GM18511 (cell line): ENCODE results near the gene TSPAN4.

ENCODE experiments used
- ATAC-seq: cut with Tn5 transposase; IDR thresholded peaks from one replicate; pipeline ENCODE4 v1.9.1; 2021; ENCODE audit warnings: mild to moderate bottlenecking, moderate library complexity; ENCODE audit not compliant: unreplicated experiment

Gene TSPAN4

DNA sequence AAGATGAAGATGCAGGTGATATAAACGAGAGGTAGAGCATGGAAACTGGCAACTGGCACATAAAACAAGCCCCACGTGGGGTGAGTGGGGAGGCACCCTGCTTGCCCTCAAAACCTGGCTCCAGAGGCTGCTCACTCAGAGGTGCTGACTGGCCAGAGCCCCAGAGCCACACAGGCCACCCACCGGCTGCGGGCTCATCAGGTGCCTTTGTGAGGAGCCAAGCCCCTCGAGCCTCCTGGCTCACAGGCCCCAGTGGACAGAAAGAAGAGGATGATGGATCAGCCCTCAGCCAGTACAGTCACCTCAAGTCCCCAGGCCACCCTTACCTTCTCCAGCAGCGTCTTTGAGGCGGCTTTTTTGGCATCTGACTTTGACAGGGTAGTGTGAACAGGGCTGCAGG, 61.7 kb downstream of the TSPAN4 start:
- ATAC-seq = no peak

DNA sequence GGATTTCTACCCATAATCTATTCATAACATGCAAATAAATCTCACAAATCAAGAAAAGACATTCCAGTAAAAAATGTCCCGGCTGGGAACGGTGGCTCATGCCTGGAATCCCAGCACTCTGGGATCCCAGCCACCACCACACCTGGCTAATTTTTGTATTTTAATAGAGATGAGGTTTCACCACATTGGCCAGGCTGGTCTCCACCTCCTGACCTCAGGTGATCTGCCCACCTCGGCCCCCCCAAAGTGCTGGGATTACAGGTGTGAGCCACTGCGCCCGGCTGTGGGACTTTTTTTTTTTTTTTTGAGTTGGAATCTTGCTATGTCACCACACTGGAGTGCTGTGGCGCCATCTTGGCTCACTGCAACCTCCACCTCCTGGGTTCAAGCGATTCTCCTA, 63.3 kb downstream of the TSPAN4 start:
- ATAC-seq = no peak

DNA sequence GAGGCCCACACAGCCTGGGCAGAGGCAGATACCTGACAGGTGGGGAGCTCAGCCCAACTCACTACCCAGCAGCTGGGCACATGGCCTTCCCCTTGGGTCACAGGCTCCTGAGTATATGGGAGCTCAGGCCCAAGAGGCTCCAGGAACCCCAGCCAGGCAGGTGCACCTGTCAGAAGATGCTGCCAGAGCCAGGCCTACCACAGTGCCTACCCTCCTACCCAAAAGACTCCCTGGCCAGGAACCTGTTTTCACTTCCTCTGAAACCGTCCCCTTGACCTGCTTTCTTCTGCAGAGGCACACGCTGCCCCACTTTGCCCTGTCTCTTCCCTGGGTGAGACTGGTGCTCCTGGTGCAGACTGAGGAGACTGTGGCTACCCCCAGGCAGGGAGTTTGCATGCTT, 65.0 kb downstream of the TSPAN4 start:
- no peak for ATAC-seq

DNA sequence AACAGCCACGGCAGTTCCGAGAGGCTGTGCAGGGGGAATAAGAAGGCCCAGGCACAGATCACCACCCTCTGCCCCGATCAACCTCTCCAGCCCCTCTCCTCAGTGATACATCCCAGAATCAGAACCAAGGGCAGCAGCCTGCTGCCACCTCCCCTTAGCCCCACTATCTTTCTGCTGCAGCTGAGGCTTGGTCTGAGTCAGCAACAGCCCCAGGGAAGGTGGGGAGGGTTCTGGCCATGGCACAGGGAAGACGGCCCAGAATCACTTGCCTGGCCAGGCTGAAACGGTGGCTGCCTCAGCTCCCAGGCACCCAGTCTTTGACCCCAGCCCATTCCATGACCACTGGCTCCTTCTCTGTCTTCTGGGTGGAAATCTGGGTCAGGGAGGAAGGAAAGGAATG, 65.6 kb downstream of the TSPAN4 start:
- ATAC-seq = no peak

DNA sequence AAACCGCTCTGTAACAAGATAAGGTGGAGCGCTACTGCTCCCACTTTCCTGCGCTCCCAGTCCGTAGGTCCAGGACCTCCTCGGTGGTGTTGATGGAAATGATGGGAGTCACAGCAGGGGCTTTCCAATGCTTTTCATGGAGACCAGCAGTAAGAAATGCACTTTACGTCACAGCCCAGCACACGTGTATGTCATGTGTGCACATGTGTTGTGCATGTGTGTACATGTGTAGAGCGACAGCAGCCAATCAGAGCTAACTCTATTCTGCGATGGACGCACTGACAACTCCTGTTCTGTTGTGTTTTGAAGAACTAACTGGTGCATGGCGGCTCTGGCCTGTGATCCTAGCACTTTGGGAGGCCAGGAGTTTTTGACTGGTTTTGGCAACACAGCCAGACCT, 66.8 kb downstream of the TSPAN4 start:
- no peak for ATAC-seq

DNA sequence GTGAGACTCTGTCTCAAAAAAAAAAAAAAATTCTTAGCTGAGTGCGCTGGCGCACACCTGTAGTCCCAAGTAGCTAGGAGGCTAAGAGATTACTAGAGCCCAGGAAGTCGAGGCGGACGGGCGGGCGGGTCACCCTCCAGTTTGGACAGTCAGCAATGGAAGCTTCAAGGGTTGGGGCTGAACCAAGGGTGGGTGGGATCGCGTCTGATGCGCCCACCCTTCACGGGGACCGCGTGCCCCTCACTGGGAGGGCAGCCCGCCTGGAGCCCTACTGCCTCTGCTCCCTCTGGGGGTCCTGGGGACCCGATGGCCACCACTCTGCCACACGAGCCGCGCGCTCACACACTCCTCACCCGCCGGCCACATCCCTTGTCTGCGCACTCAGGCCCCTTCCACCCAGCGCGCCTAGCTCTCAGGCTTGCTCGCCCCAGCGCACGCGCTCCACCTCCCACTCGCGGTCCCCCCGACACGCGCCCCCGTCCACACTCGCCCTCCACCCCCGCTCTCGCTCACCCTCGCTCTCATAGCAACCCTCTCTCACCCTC, 67.5 kb downstream of the TSPAN4 start:
- ATAC-seq = no peak

DNA sequence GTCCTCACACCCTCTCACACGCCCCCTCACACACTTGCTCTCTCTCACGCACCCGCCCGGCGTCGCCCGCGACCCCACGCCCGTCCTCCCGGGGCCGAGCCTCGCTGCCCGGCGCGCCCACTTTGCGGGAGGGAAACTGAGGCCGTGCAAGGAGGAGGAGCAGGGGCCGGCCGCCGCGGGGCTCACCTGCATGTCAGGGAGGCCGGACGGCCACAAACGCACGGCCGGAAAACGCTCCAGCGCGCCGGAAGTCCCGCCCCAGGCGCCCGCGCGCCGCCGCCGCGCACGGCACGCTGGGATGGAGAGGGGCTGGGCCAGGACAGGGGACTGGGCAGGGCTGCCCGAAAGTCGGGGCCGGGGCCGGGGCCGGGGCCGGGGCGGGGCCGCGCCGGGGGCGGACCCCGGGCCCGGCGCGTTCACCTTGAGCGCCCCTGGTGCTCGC, 68.0 kb downstream of the TSPAN4 start, which contains the start of gene CHID1:
Gene CHID1, minus strand, starts transcription at position 222 of the 442 bp plus-strand sequence. CDS start 5,994 bp downstream, outside the sequence.
- ATAC-seq = peak; percentile 91

DNA sequence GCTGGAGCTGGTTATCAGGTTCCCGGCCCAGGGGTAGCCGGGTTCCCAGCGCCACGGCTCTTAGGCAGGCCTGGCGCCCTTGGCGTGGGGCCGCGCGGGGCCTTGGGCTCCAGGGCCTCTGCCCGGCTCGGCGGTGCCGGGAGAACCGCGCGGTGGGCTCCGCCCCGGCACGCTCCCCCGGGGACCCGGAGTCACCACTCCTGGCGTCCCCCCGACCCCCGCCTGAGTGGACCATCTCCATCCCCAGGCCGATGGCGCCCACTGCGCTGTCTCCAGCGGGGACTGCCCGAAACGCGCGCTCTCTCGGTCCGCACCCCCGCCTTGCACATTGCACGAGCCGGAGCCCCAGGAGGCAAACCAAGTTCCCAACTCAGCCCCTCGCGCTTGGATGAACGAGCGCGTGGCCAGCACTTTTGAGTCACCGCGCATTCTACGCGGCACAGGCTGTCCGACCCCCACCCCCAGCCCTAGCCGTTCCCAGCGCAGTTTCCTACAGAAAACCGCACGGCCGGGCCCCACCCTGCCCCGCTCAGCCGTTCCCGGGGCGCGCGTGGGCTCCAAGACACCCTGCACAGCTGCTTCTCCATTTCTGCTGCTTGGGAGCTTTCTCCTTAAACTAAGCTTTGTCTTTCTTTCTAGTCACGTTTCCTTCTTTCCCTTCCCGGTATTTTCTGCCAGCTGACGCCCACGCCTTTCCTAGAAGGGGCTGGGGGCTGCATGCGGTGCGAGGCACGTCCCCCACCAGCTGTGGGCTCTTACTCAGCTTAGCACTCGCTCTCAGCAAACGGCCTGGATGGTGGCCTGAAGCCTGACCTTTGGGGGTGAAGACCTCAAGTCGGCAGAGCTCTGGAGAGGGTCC, 68.6 kb downstream of the TSPAN4 start:
- peak; percentile 48 for ATAC-seq

DNA sequence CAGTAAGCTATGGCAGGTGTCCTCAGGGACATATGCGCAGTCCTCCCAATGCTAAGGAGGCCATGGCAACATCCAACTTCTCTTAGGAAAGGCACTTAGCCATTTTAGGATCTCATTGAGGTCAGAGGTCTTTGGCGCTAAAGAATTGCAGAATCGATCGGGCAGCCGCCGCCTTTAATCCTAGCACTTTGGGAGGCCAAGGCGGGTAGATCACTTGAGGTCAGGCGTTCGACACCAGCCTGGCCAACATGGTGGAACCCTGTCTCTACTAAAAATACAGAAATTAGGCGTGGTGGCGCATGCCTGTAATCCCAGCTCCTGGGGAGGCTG, 69.2 kb downstream of the TSPAN4 start:
- no peak for ATAC-seq

DNA sequence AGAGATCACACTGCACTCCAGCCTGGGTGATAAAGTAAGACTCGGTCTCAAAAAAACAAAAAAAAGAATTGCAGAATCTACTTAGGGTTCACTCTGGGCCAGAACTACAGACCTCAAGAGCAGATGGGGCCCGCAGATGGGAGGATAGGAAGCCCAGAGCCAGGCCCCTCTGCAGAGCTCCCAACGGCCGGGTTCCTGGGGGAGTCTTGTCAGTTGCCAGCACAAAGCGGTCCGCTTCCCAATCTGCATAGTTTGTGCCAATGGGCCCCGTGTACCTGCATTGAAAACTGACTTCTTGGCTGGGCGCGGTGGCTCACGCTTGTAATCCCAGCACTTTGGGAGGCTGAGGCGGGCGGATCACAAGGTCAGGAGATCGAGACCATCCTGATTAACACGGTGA, 69.6 kb downstream of the TSPAN4 start:
- no peak for ATAC-seq

DNA sequence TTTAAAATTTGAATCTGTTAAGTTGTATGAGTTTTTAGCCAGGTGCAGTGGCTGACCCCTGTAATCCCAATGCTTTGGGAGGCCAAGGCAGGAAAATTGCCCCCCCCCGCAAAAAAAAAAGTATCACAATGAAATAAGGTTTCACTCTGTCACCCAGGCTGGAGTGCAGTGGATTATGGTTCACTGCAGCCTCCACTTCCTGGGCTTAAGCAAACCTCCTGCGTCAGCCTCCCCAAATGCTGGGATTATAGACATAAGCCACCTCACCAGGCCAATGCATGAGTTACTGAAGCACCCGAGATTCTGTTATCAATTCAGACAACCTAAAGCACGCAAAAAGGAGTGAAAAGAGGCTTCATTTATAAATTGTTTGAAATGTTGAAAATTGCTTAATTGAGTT, 70.4 kb downstream of the TSPAN4 start:
- ATAC-seq = no peak

DNA sequence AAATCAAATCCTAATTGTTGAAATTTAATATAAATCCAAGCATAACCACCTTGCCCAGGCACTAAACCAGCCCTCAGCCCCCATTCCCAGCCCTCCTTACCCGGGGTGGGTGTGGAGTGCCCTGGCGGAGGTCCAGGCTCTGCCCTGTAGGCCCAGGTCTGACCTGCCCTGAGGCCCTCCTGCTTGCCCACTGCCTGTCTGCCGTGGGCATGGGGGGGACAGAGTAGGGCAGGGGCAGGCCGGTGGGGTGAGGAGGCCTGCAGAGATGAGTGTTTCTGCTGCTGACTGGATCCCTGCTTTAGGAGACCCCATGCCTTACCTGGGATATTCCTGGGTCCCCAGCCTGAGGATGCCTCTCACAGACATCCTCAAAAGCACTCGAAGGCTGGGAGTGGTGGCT, 71.6 kb downstream of the TSPAN4 start:
- no peak for ATAC-seq

DNA sequence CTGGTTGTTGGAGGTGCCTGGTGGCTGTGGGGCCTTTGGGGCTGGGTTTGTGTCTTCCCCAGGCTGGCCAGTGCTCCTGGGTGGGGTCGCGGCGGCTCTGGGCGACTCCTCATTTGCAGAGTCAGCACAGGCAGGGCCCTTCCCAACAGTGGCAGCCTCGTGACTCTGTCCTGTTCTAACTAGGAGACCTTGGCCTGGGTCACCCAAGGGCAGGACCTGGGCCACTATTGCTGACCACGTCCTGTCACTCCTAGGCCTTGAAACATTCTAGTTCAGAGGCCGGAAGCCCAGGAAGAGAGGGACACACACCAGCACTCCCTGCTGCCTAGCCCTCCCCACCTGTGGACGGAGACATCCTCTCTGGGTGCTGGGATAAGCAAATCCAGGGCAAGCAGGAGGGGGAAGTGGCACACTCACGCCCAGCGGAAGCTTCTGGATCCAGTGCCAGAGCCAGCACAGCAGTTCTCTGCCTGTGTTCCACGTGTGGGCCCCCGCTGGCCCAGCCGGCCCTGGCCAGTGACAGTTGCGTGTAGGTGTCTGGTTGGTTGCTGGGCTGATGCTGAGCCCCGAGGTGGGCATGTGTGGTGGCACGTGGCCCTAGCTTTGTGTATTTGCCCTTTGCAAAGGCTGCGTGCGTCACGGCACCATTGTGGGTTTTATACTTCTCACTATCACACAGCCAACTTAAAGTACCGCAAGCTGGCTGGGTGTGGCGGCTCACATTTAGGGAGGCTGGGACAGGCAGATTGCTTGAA, 72.3 kb downstream of the TSPAN4 start:
- no peak for ATAC-seq
